ENCODE measurements around the gene OTOP2.
"Not testable (repeated sequence)": the region's sequence is repeated elsewhere in the genome, so short reads cannot be mapped to it uniquely, and the experiment has no call there.

OTOP2 gene

DNA sequence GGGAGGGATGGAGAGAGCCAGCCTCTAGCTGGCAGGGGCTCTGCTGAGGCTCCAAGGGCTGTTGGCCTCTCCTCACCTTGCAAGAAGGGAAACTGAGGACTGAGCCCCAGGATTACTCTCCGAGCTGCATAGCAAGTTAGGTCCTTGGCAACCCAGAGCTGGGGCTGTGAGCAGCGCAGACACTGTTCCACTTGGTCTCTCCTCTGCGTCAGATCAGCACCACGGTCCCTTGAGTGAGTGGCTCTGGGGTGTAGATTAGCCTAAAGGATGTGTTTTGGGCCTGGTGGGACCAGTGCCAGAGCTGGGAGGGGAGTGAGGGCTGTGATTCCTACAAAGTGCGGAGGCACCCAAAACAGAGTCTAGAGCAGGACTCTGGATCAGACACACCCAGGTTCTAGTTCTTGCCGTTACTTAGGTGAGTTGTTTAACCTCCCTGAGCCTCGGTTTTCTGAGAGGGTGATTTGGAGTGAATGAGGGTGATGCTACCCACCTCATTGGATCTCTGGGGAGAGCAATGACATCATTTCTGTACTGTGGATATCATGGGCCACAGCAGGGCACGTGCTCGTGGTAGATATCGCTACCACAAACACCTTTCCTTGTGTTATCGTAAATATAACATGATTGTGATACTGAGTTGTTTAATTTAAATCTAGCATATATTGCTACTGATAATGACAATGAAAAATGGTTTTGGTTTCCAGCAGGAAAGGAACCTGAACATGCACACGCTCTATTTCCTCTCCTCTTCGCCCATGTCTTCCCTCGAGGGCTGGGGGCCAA, 22.5 kb upstream of the OTOP2 start:
- DNase-seq, result no peak

DNA sequence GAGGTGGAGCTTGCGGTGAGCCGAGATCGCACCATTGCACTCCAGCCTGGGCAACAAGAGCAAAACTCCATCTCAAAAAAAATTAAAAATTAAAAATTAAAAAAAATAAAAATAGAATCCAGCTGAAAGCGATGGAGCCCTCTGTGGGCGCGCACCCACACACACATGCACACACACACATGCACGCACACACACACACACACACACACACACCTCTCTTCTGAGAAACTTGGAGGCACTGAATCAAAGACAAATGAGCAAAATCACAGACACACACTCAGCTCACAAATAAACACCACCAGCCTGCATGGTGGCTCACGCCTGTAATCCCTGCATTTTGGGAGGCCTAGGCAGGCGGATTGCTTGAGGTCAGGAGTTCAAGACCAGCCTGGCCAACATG, 21.0 kb upstream of the OTOP2 start:
- no peak for DNase-seq

DNA sequence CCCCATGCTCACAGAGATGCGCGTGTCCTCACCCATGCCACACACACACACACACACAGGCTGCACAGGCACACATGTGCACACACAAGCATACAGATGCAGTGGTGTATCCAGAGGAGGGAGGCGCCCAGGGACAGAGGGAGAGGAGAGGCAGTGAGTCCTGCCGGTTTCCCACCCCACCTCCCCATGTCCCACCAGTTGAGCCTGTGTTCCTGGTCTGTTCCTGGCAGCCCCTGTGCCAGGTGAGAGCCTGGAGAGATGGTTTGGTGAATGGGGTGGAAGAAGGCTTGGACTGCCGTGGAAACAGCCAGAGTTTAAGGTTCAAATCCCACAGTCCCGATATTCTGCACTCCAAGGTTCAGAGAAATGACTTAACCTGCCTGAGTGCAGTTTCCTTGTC, 20.4 kb upstream of the OTOP2 start:
- no peak for DNase-seq

DNA sequence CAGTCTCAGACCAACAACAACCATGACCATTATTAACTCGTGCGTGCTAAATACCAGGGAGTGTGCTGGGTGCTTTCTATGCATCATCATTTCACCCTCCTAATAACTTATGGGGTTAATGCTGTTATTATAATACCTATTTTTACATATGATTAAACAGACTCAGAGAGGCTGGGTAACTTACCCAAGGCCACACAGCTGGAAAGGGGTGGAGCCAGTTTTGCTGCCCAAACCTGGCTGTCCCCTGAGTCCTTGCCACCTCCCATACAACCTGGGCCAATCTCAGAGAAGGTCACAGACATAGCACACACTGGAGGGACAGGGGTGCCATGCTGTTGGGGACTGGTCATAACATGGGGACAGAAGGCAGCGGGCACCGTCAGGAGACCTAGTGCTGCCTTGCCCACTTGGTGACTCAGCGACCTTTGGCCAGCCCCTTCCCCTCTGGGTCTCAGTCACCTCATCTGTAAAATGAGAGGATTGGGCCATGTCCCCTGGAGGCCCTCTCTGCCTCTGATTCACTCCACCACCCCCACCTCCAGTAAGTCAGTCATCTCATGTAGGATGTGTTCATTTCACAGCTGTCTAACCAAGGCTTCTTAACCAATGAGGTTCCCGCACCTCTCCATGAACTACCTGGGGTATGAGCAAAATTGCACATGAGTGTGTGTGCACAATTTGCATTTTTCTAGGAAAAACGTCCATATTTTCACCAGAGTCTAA, 19.2 kb upstream of the OTOP2 start:
- DNase-seq, result no peak

DNA sequence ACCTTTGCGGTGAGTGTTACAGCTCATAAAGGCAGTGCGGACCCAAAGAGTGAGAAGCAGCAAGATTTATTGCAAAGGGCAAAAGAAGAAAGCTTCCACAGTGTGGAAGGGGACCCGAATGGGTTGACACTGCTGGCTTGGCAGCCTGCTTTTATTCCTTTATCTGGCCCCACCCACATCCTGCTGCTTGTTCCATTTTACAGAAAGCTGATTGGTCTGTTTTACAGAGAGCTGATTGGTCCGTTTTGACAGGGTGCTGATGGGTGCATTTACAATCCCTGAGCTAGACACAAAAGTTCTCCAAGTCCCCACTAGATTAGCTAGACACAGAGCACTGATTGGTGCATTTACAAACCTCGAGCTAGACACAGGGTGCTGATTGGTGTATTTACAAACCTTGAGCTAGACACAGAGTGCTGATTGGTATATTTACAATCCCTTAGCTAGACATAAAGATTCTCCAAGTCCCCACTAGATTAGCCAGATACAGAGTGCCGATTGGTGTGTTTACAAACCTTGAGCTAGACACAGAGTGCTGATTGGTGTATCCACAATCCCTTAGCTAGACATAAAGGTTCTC, 17.8 kb upstream of the OTOP2 start:
- not testable (repeated sequence) for DNase-seq

DNA sequence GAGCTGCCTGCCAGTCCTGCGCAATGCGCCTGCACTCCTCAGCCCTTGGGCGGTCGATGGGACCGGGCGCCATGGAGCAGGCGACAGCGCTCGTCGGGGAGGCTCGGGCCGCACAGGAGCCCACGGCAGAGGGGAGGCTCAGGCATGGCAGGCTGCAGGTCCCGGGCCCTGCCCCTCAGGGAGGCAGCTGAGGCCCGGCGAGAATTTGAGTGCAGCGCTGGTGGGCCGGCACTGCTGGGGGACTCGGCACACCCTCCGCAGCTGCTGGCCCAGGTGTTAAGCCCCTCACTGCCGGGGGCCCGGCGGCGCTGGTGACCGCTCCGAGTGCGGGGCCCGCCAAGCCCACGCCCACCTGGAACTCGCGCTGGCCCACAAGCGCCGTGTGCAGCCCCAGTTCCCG, 17.1 kb upstream of the OTOP2 start:
- DNase-seq, result no peak

DNA sequence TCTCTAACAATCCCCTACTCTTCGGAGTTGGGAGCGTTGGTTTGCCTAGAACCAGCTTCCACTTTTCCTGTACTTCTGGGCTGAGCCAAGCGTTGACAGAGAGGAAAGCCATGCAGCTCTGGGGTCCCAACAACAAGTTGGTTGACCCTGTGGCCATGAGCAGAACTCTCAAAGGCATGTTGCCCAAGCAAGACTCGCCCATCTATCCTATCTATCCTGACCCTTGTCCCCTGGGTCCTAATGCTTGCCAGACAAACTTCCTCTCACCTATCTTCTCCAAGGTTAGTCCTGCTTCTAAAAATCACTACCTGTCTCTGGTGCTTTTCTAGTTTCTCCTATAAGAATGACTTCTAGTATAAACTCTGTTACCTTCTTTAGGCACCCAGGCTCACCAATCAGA, 15.0 kb upstream of the OTOP2 start:
- not testable (repeated sequence) for DNase-seq

DNA sequence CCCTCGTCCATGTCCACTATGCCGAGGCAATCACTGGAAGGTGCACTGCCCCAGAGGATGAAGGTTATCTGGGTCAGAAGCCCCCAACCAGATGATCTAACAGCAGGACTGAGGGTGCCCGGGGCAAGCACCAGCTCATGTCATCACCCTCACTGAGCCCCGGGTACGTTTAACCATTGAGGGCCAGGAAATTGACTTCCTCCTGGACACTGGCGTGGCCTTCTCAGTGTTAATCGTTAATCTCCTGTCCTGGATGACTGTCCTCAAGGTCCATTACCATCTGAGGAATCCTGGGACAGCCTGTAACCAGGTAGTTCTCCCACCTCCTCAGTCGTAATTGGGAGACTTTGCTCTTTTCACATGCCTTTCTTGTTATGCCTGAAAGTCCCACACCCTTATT, 12.7 kb upstream of the OTOP2 start:
- not testable (repeated sequence) for DNase-seq

DNA sequence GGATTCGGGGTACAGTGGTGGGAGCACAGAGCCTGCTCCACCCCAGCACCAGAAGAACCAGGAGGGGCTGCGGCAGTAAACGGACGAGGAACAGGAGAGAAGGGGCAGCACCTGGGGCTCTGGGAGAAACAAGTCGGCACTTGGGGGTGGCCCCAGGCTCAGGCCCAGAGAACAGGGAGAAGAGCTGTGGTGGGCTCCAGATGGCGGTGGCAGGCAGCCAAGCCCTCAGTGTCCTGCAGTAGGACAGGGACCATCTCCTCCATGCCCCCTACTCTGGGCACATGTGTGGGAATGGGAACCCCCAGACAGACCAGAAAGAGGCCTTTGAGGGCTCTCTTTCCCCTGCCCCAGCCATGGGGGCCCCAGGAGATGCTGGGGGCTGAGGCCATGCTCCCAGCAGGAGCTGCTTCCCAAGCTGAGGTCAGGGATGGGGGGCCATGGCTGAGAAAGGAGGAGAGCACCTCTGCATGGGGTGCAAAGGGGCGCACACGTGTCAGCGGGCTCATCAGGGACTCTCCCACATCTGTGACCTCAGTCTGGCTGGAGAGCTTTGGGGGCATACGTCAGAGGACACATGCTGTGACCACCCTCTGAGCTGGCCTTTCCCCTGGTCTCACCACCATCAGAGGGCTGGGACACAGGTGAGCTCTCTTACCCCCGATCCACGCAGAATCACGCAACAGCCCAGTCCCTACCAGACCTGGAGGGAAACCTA, 7.8 kb upstream of the OTOP2 start:
- no peak for DNase-seq

DNA sequence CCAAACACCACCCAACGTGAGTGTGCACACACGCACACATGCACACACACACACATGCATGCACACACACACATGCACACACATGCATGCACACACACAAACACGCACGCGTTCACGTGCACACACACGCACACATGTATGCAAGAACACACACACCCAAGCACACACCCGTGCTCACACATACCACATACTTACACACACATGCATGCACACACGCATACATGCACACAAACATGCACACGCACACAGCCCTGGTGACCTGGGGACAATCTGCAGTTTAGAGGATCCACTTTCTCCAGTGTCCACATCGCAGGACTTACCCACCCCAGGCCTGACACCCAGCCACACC, 7.2 kb upstream of the OTOP2 start:
- DNase-seq, result no peak

DNA sequence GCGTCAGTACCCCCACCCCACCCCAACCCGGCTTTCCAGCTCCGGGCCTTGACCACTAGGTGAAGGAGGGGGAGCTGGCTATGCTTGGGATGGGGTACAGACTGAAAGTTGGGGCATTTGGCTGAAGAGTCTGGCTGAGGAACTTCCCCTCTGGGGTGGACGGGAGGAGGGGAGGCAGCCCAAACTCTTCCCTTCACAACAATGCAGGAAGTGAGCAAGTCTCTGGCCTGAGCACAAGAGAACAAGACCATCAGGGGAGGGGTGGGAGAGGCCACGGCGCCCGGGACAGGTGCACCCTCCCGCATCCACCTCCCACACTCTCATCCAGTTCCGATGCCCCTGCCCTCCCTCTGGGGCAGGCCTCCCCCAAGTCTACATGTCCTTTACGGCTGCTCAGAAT, 6.6 kb upstream of the OTOP2 start:
- DNase-seq, result no peak

DNA sequence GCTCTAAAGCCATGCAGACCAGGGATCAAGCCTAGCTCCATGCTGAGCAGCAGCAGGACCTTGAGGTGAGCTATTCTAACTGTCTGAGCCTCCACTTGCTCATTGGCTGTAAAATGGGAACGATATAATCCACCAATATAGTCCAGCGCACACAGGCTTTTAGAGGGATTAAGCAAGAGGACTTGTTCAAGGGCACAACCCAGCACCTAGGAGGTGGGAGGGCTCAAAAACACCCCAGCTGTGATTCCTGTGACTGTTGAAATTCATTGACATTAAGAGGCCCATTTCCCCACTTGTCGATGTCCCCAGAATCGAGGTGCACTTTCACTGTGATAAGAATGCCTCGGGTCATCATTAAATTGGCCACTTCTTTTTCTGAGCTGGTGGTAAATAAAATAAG, 5.2 kb upstream of the OTOP2 start:
- DNase-seq, result no peak

DNA sequence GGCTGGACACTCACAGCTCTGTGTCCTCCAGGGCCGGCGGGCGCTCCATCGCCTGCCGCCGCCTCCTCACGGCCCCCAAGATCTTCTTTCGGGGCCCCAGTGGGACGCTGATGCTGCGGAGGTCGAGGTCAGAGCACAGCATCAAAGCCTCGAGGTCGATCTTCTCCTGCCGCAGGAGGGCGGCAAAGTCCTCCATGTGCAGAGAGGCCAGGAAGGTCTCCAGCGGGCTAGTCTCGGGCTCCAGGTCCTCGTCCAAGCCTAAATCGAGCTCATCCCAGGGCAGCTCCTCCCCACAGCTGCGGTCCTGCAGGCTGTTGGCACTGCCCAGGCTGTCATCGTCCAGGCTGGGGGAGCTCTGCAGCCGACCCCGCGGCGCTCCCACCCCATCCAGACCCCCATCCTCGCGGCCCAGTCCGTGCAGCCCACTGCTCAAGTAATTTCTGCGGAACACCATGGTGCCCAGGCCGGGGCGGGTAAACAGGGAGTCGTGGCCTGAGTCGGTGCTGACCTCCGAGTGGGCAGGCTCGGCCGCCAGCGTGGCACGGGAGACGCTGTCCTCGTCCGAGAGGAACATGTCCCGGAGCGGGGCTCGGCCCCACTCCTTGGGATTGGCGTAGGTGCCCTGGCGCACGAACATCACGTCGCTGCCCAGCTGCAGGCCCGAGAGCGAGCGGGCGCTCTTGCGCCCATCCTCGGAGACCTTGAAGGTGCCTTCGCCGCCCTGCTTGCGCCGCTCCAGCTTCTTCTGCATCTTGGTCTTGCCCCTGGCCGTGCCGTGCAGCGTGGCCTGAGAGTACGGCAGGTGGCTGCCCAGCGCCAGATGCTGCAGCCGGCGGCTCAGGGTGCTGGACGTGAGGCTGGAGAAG, 4.4 kb upstream of the OTOP2 start:
- DNase-seq, result peak in 1 of 5 experiments; percentile 17

DNA sequence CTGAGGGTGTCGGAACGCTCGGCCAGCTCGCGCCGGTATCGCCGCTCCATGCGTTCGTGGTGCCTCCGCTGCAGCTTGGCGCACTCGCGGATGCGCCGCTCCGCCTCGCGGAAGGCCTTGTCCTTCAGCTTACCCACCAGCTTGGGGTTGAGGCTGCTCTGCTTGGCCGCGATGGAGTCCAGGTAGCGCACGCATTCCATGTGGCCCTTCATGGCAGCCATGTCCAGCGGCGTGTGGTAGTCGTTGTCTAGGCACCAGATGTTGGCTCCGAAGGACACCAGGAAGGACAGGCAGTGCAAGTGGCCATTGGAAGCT, 3.8 kb upstream of the OTOP2 start:
- DNase-seq, result no peak

DNA sequence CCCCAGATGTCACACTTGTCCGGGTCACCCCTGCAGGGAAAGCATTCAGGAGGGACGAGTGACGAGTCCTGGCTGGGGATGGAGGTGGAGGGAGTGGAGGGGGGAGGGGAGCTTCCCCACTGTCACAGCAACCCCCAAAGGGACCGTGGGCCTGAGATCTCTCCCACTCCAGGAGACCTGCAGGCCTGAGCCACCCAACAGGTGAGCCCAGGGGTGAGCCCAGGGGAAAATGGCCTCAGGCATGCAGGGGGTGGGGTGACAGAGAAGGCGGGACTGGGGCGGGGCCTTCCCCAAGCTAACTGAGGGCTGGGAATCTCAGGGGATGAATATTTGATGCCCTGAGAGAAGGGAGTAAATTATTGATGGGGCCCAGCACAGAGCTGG, 3.4 kb upstream of the OTOP2 start:
- no peak for DNase-seq

DNA sequence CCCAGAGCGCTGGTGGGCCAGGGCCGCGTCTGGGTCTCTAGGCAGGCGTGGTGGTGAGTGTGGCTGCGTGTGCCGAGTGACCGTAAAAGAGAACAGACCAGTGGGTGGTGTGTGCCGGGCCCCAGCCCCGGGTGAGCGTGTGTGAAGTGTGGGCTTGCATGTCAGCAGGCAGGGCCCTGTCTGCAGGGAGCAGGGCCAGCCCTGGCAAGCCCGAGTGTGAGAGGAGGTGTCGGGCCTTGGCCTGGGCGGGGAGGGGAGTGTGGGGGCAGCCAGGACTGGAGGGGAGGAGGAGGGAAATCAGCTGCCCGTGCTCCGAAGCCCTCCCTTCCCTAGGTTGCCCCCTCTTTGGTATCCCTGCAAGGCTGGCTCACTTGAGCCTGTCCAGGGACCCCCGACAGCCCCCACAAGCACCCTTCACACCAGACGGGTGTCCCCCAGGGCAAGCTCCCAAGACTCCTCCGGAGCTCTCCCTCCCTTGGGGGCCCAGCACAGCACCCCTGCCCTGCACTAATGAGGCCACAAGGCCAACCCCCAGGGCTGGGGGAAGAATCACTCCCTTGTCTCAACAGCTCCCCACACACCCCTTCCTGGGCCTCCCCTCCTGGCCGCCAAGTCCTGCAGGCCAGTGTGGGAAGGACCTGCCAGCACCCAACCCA, 2.9 kb upstream of the OTOP2 start:
- no peak for DNase-seq

DNA sequence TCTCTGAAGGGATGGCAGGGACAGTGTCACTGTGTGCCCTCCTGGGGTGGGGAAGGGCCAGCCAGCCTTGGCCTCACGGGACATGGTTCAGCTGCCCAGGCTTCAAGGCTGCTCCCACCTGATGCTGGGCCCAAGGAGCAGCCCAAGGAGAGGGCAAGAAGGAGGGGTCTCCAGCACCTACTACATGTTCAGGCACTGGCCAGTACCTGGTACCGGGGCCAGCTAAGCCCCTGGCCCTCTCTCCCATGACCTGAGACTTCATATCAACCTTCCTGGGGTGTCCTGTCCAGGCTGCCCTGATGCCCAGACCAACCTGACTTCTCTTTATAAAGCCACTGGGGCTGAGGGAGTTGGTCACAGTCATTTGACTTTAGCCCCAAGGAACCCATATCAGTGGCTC, 2.3 kb upstream of the OTOP2 start:
- no peak for DNase-seq

DNA sequence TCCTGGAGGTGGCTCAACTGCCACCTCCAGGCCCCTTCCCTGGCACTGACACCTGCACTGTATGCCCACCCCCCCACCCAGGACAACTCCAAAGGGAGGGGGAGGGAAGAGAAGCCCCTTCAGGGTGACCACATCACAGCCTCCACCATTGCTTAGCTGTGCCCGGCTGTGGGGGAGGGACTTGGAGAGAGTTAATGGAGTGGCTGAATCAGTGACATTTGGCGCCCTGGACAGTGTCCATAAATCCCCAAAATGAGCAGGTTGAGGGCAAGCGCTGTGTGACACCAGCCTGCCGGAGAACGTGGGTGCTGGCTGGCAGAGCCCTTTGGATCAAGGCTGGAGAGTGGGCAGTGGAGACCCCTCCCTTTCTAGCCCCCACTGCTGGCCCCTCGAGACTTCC, 1.9 kb upstream of the OTOP2 start:
- no peak for DNase-seq

DNA sequence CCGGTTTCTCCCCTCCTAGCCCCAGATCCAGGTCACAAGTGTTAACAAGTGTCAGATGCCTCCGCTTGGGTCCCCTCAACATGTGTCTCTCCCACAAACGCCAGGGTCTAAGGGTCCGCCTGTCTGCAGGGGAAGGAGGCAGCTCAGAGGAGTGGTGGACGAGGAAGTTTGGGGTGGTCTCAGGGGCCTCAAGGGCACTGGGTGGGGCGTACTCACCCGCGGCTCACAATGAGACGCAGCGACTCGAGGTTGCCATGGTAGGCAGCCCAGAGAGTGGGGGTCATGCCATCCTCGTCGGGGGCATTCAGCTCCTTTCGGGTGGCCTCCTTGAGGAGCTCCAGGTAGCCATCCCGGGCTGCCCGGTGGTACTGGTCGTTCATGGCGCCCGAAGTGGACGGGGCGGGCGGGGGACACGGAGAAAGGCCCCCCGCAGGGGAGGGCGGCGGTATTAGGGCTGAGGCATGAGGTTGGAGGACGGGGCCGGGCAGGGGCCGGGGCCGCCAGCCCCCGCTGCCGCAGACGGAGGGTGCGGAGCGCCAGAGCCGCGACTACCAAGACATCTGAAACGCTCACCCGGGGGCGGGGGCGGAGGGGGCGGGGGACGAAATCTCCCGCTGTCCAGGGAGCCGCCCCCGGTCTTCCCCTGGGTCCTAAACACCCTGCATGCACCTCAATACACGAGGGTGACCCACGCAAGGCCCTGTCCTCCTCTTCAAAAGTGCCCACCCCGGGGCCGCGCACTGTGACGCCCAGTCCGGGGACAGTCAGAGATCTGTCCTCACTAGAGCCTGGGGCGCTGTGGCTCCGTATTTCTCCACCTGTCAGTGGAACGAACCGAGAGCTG, 1.2 kb upstream of the OTOP2 start, which contains the start of gene USH1G:
Gene USH1G (minus strand): TSS at position 562 of the 844 bp plus-strand sequence. CDS start 182 bp downstream, at position 380.
- peak in 1 of 5 experiments; percentile 4 for DNase-seq

DNA sequence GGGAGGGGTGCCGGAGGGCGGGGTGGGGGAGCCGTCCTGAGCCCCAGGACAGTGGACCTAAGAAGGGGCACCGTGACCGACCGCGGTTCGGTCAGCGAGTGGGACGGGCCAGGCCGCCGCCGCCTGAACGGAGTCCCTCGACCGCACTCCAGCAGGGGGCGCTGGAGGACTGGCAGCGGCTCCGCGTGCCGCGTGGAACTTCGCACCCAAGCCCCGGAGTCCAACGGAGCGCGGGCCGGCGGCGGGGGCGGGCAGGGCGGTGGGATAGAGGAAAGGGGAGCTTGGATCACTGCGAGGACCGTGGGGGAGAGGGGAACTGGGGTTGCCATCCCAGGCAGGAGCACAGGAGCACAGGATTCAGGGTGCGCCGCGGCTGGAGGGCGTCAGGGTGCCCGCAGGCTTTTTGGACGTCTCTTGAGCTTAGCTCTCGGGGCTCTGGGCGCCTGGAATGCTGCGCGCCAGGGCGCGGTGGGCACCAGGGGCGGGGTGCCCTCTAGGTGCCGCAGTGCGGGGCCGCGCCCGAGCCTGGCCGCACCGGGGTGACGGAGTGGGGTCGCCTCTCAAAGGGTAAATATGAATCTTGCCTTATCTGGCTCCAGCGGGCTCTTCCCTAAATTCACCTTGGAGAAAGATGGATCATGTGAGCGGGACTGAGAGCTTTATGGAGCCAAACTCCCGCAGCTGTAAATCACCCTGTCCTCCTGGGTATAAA, 379 bp upstream of the OTOP2 start:
- peak; percentile 36 to 59 (median 57) for DNase-seq
